HL-60 (cell line): ENCODE results near the gene RGPD8.
A peak's percentile ranks its signal among the peaks of the same experiment; 100 is the strongest.
"Not testable (repeated sequence)": the region's sequence is repeated elsewhere in the genome, so short reads cannot be mapped to it uniquely, and the experiment has no call there.

Experiments used
- DNase-seq, 2 experiments: peaks; one replicate each; pipeline ENCODE4 v3.0.0-alpha.2; 2010 to 2020; ENCODE audit warnings: low read depth in 1 of 2, low spot score in 1 of 2
- H3K27ac ChIP-seq: fragments of 250-450 bp; sonication (Bioruptor Pico); replicated peaks from 2 replicates; pipeline ENCODE4 v1.5.1; 2020; ENCODE audit warnings: mild to moderate bottlenecking, moderate library complexity
- H3K27me3 ChIP-seq: fragments of 250-450 bp; sonication (Bioruptor Pico); 2 replicates; pipeline ENCODE4 v1.5.1; 2021; ENCODE audit warnings: mild to moderate bottlenecking, moderate library complexity; ENCODE audit not compliant: insufficient read depth, poor library complexity, severe bottlenecking
- H3K4me3 ChIP-seq: replicated peaks from 2 replicates; pipeline ENCODE4 v1.5.1; 2011; ENCODE audit warnings: mild to moderate bottlenecking, control low read depth, low read length; ENCODE audit not compliant: insufficient read depth
- CTCF ChIP-seq: IDR thresholded peaks from one replicate; pipeline ENCODE4 v1.5.1; 2011; ENCODE audit warnings: low read length, control low read depth, inconsistent platforms; ENCODE audit not compliant: insufficient read depth
- GABPA ChIP-seq: IDR thresholded peaks from 2 replicates; pipeline ENCODE4 v1.6.1; 2012; ENCODE audit warnings: low read depth
- POLR2AphosphoS5 ChIP-seq: IDR thresholded peaks from 2 replicates; pipeline ENCODE4 v1.6.1; 2012; ENCODE audit warnings: low read depth
- REST ChIP-seq: IDR thresholded peaks from 2 replicates; pipeline ENCODE4 v1.6.1; 2012; ENCODE audit warnings: low read depth; ENCODE audit not compliant: insufficient replicate concordance
- SPI1 ChIP-seq: IDR thresholded peaks from 2 replicates; pipeline ENCODE4 v1.6.1; 2012; ENCODE audit warnings: low read depth, mild to moderate bottlenecking, borderline replicate concordance
- long read RNA-seq: library from polyadenylated mRNA; unstranded; transcript quantifications from one replicate; pipeline ENCODE4 v2.0.0, GENCODE V29; 2020

Gene RGPD8
- long read RNA-seq, partial matches to known transcripts = 1 of 1 reads
- long read RNA-seq, other reads (novel, unspliced or antisense) = 0 of 1 reads

- peak within 1 kb of the TSS; percentile 37 for H3K4me3 ChIP-seq
- H3K27ac ChIP-seq, H3K27me3 ChIP-seq: not testable (repeated sequence)
- peak; percentile 57 to 87 for DNase-seq
Observed at GRCh38 chr2:112433480-112433879, at the start of gene RGPD8. Gene RGPD8 (minus strand): TSS chr2:112433645. CDS start chr2:112433453, 192 bp downstream.

- Histone ChIP-seq H3K4me3 (peak overlapping the region; percentile 86), H3K27ac (peak overlapping the region; percentile 80), H3K27me3 (no peaks in the 10 kb centered on the region)
- DNase-seq = peak; percentile 27 to 60
- TF ChIP-seq REST = no peak
- no peak for TF ChIP-seq GABPA
- no peak for TF ChIP-seq POLR2AphosphoS5
- TF ChIP-seq SPI1 = no peak
- no peak for TF ChIP-seq CTCF
Observed at GRCh38 chr2:112483042-112483473, 49.6 kb upstream of the RGPD8 start.

GRCh38 chr2:112482309-112483041 lies 49.0 kb upstream of the RGPD8 start:
- Histone ChIP-seq H3K27ac (peak overlapping the region; percentile 80), H3K4me3 (peak overlapping the region; percentile 86), H3K27me3 (no peaks in the 10 kb centered on the region)
- peak; percentile 20 to 44 for DNase-seq
- TF ChIP-seq SPI1 (no peak), REST (no peak), CTCF (no peak), GABPA (no peak), POLR2AphosphoS5 (no peak)

GRCh38 chr2:112481528-112482233 lies 48.2 kb upstream of the RGPD8 start, which contains the start of gene TTL:
Gene TTL (plus strand): TSS chr2:112482156. CDS start chr2:112482345, 189 bp downstream.
- TF ChIP-seq SPI1 (peak; percentile 77), REST (no peak), POLR2AphosphoS5 (peak; percentile 16; the same call in 1 of the 2 replicates)
- peak; percentile 51 to 70 for DNase-seq
- Histone ChIP-seq H3K27me3 (no peaks in the 10 kb centered on the region), H3K4me3 (peak within 1 kb of the TSS; percentile 86), H3K27ac (peak within 1 kb of the TSS; percentile 80)
